ACHN (cell line): ENCODE measurements around the gene MACROH2A2.
A peak's percentile ranks its signal among the peaks of the same experiment; 100 is the strongest.
"Not testable (repeated sequence)": the region's sequence is repeated elsewhere in the genome, so short reads cannot be mapped to it uniquely, and the experiment has no call there.

Source experiments
- DNase-seq: peaks from one replicate; pipeline ENCODE4 v3.0.0-alpha.2; 2015
- in situ Hi-C: cut with HindIII; loops from 2 replicates; pipeline ENCODE4 v1.10.0; 2017; ENCODE audit warnings: low sequenced_read_pairs, low pct_ligation_motif_present, low pct_unique_long_range_greater_than_20kb

MACROH2A2 gene

GRCh38 chr10:70093335-70093944 is 40.8 kb downstream of the MACROH2A2 start:
- no peak for DNase-seq

GRCh38 chr10:70094250-70094649 is 41.6 kb downstream of the MACROH2A2 start:
- DNase-seq = no peak
- in situ Hi-C loops = no loop called here

More at GRCh38 chr10:70093335-70093944, 40.8 kb downstream of the MACROH2A2 start:
- in situ Hi-C loops = no loop called here

- in situ Hi-C loops = no loop called here
- no peak for DNase-seq
Measured at GRCh38 chr10:70096016-70096704, 43.5 kb downstream of the MACROH2A2 start.

GRCh38 chr10:70096705-70097420 is 44.2 kb downstream of the MACROH2A2 start:
- in situ Hi-C loops = no loop called here
- DNase-seq = no peak

GRCh38 chr10:70097459-70097858 is 44.8 kb downstream of the MACROH2A2 start:
- in situ Hi-C loops = no loop called here
- no peak for DNase-seq

GRCh38 chr10:70098271-70098670 is 45.6 kb downstream of the MACROH2A2 start:
- in situ Hi-C loops = no loop called here
- DNase-seq = no peak

GRCh38 chr10:70101068-70101562 is 48.5 kb downstream of the MACROH2A2 start:
- DNase-seq, in situ Hi-C loops: not testable (repeated sequence)

GRCh38 chr10:70101668-70102067 is 49.0 kb downstream of the MACROH2A2 start:
- DNase-seq = no peak
- in situ Hi-C loops = no loop called here

GRCh38 chr10:70106958-70107791 is 54.5 kb downstream of the MACROH2A2 start:
- DNase-seq = peak; percentile 11
- in situ Hi-C loops = no loop called here

GRCh38 chr10:70109064-70109729 is 56.6 kb downstream of the MACROH2A2 start:
- in situ Hi-C loops = no loop called here
- no peak for DNase-seq

GRCh38 chr10:70111496-70111895 is 58.9 kb downstream of the MACROH2A2 start:
- in situ Hi-C loops = no loop called here

GRCh38 chr10:70112071-70112470 is 59.4 kb downstream of the MACROH2A2 start:
- in situ Hi-C loops = no loop called here

More at GRCh38 chr10:70111496-70111895, 58.9 kb downstream of the MACROH2A2 start:
- no peak for DNase-seq

GRCh38 chr10:70114902-70115301 is 62.3 kb downstream of the MACROH2A2 start:
- in situ Hi-C loops = no loop called here
- no peak for DNase-seq

More at GRCh38 chr10:70112071-70112470, 59.4 kb downstream of the MACROH2A2 start:
- no peak for DNase-seq

GRCh38 chr10:70115948-70116682 is 63.5 kb downstream of the MACROH2A2 start:
- peak; percentile 58 for DNase-seq
- in situ Hi-C loops = no loop called here

GRCh38 chr10:70117646-70118045 is 65.0 kb downstream of the MACROH2A2 start:
- in situ Hi-C loops = no loop called here
- DNase-seq = no peak

GRCh38 chr10:70118196-70118595 is 65.5 kb downstream of the MACROH2A2 start:
- no peak for DNase-seq
- in situ Hi-C loops = no loop called here

GRCh38 chr10:70119197-70119596 is 66.6 kb downstream of the MACROH2A2 start:
- in situ Hi-C loops = no loop called here
- DNase-seq = no peak
